ENCODE results near the gene TBC1D22A. TPM values are rescaled to one million over a fixed set of nuclear protein-coding genes. Genes with fewer than 3 reads are reported as not detected.
A peak's percentile ranks its signal among the peaks of the same experiment; 100 is the strongest.

Gene TBC1D22A
- total RNA-seq, 1 experiment from 2014 or later, result 20.9 TPM

DNA sequence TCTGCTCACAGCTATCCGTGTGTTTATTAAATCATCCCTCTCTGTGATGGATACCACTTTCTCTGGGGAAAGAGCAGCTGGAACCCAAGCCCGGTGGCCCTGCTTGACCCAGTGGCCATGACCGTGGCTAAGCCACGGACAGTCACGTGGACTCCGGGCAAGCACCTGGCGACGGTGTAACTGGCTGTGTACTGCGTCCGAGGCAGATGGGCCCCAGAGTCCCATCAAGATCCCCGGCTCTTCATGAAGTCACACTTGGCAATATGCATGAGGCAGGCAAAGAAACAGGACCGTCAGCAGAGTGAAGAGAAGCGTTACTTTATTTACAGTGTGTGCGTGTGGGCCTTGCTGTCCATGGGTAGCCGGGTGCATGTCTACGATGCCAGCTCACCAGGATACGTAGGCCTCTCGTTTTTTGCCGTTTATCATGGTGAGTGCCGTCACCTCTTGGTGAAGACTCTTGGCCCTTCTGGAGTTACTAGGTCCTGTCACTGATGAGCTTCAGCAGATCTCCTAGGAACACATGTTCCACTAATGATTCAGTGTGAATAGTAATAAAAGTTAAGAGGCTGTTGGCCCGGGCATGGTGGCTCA, 366.3 kb downstream of the TBC1D22A start:
- Histone ChIP-seq H3K36me3 (ENCODE audit: control insufficient read depth in 1 of 2, insufficient read depth in 2 of 2, low read length in 2 of 2) (no peaks in the 10 kb centered on the region), H3K4me3 (replicated peaks in 1 of 2; ENCODE audit: low read depth in 1 of 2, low read length in 2 of 2) (no peak overlapping the region), H3K4me2 (ENCODE audit: low read length) (peak overlapping the region; percentile 77), H3K9me3 (ENCODE audit: control insufficient read depth in 1 of 2, insufficient read depth in 1 of 2, low read depth in 1 of 2, low read length in 2 of 2) (no peaks in the 10 kb centered on the region), H2AFZ (ENCODE audit: low read depth, low read length, poor library complexity, severe bottlenecking) (no peak overlapping the region), H3K27ac (ENCODE audit: low read depth, low read length) (peak overlapping the region; percentile 79), H3K9ac (ENCODE audit: low read length) (no peak overlapping the region), H3K9me2 (ENCODE audit: insufficient read depth) (no peaks in the 10 kb centered on the region), H3K79me2 (ENCODE audit: insufficient read depth, low read length) (no peaks in the 10 kb centered on the region), H3K4me1 (ENCODE audit: control insufficient read depth in 1 of 2, insufficient read depth in 2 of 2, low read length in 2 of 2) (peaks cover 22 to 43% of the 10 kb centered on the region in 2 experiments), H4K20me1 (ENCODE audit: insufficient read depth) (no peaks in the 10 kb centered on the region), H3K27me3 (ENCODE audit: insufficient read depth, low read length) (no peaks in the 10 kb centered on the region)
- CTCF ChIA-PET, result no interaction called here
- BruUV-seq (replicated peaks), result no TSS peak
- no peak for ATAC-seq
- intact Hi-C loops (cut with micrococcal nuclease), result no loop called here
- TF ChIP-seq POLR2A (IDR thresholded peaks at IDR 0.05; ENCODE audit: borderline replicate concordance, extremely low read depth, insufficient read depth, insufficient read length), result no peak
- TF ChIP-seq SIN3A (IDR thresholded peaks at IDR 0.05; ENCODE audit: low read depth), result no peak
- TF ChIP-seq, protein P1, sequence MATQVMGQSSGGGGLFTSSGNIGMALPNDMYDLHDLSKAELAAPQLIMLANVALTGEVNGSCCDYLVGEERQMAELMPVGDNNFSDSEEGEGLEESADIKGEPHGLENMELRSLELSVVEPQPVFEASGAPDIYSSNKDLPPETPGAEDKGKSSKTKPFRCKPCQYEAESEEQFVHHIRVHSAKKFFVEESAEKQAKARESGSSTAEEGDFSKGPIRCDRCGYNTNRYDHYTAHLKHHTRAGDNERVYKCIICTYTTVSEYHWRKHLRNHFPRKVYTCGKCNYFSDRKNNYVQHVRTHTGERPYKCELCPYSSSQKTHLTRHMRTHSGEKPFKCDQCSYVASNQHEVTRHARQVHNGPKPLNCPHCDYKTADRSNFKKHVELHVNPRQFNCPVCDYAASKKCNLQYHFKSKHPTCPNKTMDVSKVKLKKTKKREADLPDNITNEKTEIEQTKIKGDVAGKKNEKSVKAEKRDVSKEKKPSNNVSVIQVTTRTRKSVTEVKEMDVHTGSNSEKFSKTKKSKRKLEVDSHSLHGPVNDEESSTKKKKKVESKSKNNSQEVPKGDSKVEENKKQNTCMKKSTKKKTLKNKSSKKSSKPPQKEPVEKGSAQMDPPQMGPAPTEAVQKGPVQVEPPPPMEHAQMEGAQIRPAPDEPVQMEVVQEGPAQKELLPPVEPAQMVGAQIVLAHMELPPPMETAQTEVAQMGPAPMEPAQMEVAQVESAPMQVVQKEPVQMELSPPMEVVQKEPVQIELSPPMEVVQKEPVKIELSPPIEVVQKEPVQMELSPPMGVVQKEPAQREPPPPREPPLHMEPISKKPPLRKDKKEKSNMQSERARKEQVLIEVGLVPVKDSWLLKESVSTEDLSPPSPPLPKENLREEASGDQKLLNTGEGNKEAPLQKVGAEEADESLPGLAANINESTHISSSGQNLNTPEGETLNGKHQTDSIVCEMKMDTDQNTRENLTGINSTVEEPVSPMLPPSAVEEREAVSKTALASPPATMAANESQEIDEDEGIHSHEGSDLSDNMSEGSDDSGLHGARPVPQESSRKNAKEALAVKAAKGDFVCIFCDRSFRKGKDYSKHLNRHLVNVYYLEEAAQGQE (IDR thresholded peaks at IDR 0.05; ENCODE audit: low read depth), result no peak
- no peak for TF ChIP-seq POLR2AphosphoS5 (IDR thresholded peaks at IDR 0.05; ENCODE audit: low read depth, low read length)
- TF ChIP-seq RAD21 (IDR thresholded peaks at IDR 0.05; ENCODE audit: low read depth), result no peak
- TF ChIP-seq ZNF274 (IDR thresholded peaks at IDR 0.05; ENCODE audit: low read depth, low read length), result no peak
- TF ChIP-seq, protein P2, sequence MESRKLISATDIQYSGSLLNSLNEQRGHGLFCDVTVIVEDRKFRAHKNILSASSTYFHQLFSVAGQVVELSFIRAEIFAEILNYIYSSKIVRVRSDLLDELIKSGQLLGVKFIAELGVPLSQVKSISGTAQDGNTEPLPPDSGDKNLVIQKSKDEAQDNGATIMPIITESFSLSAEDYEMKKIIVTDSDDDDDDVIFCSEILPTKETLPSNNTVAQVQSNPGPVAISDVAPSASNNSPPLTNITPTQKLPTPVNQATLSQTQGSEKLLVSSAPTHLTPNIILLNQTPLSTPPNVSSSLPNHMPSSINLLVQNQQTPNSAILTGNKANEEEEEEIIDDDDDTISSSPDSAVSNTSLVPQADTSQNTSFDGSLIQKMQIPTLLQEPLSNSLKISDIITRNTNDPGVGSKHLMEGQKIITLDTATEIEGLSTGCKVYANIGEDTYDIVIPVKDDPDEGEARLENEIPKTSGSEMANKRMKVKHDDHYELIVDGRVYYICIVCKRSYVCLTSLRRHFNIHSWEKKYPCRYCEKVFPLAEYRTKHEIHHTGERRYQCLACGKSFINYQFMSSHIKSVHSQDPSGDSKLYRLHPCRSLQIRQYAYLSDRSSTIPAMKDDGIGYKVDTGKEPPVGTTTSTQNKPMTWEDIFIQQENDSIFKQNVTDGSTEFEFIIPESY (IDR thresholded peaks at IDR 0.05; ENCODE audit: extremely low read depth, insufficient replicate concordance, low read length), result no peak
- TF ChIP-seq, protein P3, sequence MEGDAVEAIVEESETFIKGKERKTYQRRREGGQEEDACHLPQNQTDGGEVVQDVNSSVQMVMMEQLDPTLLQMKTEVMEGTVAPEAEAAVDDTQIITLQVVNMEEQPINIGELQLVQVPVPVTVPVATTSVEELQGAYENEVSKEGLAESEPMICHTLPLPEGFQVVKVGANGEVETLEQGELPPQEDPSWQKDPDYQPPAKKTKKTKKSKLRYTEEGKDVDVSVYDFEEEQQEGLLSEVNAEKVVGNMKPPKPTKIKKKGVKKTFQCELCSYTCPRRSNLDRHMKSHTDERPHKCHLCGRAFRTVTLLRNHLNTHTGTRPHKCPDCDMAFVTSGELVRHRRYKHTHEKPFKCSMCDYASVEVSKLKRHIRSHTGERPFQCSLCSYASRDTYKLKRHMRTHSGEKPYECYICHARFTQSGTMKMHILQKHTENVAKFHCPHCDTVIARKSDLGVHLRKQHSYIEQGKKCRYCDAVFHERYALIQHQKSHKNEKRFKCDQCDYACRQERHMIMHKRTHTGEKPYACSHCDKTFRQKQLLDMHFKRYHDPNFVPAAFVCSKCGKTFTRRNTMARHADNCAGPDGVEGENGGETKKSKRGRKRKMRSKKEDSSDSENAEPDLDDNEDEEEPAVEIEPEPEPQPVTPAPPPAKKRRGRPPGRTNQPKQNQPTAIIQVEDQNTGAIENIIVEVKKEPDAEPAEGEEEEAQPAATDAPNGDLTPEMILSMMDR (IDR thresholded peaks at IDR 0.05 in 2 of 3, conservative IDR thresholded peaks at IDR 0.05 in 1 of 3; ENCODE audit: borderline replicate concordance in 1 of 3, insufficient read depth in 1 of 3, low read depth in 2 of 3, low read length in 2 of 3), result no peak
- no peak for TF ChIP-seq JUND (IDR thresholded peaks at IDR 0.05)
- TF ChIP-seq CEBPB (IDR thresholded peaks at IDR 0.05; ENCODE audit: low read depth), result no peak
- no peak for TF ChIP-seq SRF (IDR thresholded peaks at IDR 0.05; ENCODE audit: low read depth)
- no peak for TF ChIP-seq SP1 (IDR thresholded peaks at IDR 0.05; ENCODE audit: low read depth)
- TF ChIP-seq, protein P4, sequence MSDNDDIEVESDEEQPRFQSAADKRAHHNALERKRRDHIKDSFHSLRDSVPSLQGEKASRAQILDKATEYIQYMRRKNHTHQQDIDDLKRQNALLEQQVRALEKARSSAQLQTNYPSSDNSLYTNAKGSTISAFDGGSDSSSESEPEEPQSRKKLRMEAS (IDR thresholded peaks at IDR 0.05), result no peak
- TF ChIP-seq, protein P5, sequence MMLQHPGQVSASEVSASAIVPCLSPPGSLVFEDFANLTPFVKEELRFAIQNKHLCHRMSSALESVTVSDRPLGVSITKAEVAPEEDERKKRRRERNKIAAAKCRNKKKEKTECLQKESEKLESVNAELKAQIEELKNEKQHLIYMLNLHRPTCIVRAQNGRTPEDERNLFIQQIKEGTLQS (IDR thresholded peaks at IDR 0.05), result no peak
- POLR2A ChIA-PET, result no interaction called here
- RAD21 ChIA-PET (ENCODE audit: low non-redundant PET in 1 of 2, low total read pairs in 2 of 2, uncharacterized antibody in 2 of 2, unreplicated experiment in 2 of 2), result no interaction called here
- no peak for DNase-seq (ENCODE audit: low read depth, low spot score)
